ENCODE measurements around the gene LGI2.
A peak's percentile ranks its signal among the peaks of the same experiment; 100 is the strongest.

LGI2 gene

DNA sequence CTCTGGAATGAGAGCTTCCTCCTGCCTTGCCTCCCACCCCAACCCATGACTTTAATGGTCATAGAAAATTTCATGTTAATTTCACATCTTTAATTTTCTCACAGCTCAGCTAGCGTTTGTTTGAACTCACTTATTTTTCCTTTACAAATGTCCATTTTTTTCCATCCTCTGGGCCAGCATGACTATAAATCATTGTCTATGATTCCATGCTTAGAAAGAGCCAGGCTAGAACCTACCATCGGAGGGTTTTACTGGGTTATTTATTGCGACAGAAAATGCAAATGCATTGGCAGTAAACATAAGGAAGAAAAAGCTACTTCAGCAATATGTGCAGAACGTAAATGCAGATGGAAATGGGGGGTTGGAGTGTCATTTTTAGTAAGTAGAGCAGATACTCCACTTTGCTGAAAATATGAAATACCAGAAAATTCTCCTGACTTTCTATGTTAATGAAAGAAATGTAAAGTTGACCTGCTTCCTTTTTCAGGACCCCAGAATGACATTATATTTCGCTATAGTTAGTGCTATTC lies 37.1 kb downstream of the LGI2 start:
- DNase-seq, result no peak

DNA sequence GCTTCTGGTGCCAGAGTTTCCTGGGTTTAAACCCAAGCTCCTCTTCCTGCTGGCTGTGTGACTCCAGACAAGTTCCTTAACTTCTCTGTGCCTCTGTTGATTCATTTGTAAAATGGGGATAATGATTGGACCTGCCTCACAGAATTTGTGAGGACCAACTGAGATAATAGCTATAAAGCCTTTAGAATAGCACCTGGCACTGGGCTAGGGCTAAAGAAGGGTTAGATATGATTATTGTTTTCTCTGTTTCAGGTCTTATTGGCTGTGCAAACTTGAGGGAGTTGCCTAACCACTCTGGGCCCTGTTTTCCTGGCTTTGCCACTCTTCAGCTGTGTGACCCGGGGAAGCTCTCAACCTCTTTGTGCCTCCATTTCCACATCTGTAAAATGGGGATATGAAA lies 37.8 kb downstream of the LGI2 start:
- DNase-seq, result no peak

DNA sequence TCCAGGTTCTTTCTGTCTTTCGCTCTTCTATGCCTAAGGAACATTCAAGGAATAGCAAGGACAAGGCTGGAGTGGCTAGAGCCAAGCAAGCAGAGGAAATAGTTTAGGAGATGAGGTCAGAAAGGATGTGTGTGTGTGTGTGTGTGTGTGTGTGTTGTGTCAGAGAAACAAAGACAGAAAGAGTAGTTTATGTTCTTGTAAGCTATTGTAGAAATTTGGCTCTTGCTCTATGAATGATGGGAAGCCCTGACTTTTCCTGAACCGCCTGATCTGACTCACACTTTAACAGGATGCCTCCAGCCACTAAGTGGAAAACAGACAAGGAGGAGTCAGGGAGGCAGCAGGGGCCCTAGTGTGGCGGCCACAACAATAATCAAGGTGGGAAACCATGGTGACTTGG lies 39.7 kb downstream of the LGI2 start:
- DNase-seq, result no peak

DNA sequence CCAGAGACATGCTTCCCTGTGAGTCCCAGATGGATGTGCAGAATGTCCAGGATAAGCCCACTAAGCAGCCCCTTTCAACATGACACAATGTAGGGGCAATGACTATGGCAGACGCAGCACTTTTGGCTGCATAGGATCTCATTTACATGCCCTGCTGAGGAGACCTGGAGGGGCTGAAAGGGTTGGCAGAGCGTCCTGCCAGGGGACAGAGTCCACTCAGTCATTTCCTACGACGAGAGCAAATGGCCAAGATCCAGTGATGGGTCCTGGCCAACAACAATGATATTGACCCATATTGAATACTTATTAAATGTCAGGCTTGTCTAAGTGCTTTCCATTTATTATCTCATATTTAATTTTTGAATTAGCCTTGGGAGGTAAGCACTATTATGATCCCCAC lies 41.4 kb downstream of the LGI2 start:
- no peak for DNase-seq

DNA sequence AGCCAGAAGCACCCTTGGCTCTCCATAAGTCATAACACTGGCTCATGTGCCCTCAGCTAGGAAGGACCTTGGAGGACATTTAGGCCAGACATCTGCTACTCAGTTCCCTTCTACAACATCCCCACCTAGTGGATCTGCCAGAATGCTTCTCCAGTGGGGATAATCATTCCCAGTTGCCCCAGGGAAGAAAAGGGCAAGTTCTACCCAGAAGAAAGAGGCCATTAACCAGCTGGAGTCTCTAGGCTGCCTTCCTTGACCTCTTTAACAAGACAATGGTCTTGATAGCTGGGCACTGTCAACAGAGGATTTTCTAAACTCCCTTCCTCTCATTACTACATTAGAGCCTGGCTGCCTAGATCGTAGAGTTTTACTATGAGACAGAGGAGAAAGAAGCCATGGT lies 42.0 kb downstream of the LGI2 start:
- DNase-seq, result peak; percentile 13 to 17

DNA sequence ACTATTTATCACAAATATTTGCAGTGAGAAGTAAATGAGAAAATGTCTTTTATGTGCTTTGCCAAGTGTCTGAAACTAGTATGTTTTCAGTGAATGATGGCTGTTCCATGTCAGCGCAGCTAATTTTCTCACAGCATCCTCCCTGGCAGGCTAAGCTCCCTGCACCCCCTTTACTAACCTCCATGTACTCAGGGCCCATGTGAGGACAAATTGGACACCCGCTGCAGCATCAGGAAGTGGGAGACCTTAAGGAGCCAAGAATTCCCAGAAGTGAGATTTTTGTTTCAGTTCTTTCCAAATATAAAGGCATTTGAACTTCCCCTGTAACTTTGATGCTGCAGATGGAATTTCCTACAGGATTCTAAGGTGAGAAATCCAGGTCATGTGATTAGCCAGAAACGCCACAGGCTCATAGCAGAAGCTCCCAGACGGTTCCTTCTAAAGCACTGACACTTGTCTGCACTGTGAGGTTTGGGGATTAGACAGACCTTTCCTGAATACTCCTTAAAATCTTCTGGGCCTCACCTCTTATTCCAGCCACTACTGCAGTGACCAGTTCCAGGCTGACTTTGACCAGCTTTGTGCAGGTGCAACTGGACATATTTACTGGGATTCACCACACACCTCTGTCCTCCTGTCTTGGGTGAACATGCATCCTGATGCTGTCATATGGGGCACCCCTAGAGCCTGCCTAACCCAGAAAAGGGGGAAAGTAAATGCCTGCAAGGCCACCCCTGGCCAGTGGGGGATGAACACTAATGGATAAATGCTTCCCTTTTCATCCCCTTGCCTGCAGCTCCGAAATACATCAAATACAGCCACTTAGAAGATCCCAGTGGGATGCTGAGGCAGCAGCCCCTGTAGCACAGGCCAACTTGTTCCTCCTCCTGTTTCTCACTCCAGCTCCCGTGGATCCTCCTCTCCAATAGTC lies 45.9 kb downstream of the LGI2 start:
- no peak for DNase-seq

DNA sequence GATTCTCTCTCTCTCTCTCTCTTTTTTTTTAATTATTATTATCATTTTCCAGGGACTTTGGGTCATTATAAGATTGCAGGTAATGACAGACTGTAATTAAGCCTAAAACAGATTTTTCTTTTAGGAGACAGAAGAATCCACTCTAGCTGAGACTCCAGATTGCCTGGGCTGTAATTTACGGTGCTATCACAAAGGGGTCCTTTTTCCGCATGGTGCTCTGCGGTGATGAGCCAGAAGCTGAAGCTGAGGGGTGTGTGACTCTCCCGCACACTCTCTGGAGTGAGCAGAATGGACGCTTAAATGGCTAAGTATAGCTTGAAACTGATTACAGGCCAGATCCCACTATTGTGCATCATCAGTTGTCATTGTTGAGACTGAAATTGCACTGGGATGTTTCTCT lies 50.0 kb downstream of the LGI2 start:
- no peak for DNase-seq

DNA sequence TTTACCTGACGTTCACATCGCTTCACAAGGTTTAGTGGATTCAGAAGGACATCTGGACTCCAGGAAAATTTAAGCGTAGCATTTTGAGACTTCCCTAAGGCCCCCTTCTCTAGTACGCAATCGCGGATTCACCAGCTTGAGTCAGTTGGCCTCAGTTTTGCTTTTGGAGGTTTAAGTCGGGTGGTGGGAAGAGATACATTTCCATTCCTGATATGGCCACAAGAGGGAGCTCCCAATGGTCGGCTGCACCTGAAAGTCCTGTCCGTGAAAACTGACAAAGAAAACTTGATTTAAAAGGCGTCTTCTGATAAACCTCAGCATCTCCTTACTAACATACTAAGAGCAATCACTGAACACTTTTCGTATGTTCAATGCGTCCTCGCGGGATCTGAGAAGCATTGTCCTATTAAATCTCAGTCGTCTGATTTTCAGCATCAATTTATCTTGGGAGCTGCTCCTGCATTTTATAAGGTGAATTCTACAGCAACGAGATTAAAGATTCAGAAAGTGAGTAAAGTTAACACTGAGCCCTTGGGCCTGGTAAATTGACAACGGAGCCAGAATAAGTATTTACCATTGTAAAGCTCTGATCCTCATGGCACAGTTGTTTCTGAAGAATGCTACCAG lies 50.6 kb downstream of the LGI2 start:
- peak; percentile 2 to 7 for DNase-seq

DNA sequence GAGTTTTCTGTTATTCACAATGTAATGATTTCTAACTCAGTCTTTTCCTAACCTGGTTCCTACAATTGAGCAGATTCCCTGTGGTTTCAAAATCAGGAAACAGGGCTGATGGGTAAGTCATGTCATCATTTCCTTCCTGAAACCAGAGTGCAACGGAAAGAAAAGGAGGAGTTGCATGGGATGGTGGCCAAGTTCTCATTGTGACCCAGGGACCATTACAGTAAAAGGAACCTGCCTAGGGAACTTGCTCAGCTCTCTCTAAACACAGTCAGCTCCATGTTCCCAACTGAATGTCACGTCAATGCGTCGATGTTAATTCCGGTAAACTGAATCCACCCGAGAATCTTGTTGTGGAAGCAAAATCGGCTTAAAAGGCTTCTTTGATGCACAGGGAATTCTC lies 51.2 kb downstream of the LGI2 start:
- peak; percentile 36 to 38 for DNase-seq

DNA sequence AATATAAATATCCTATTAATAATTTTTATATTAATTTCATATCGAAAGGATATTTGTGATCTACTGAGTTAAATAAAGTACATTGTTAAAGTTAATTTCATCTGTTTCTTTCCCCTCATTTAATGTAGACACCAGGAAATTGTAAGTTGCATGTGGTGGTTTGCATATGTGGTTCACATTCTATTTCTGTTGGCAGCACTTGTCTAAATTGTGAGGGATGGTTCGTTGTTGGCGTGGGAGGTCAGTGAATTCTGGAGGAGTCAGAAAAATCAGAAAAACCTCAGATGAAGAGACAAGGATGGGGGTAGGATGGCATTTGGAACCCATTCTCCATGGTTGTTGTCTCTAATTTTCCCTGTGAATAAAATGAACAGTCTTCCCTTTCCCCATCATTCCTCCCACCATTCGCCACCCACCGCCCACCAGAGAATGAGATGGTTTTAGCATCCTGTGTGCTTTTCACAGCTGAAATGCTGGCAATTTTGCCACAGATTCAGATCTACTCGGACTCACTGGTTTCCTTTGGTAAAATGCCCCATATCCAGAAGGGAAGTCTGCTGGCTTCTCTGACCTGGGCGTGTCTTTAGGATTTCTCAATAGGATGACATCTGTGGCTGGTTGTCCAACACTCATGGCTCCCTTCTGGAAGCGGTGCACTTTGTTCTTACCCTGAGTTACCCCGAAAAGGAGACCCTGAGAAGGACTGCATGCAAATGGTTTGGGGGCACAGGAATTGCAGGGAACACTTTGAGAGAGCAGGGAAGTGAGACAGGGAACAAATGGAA lies 52.3 kb downstream of the LGI2 start:
- DNase-seq, result no peak

DNA sequence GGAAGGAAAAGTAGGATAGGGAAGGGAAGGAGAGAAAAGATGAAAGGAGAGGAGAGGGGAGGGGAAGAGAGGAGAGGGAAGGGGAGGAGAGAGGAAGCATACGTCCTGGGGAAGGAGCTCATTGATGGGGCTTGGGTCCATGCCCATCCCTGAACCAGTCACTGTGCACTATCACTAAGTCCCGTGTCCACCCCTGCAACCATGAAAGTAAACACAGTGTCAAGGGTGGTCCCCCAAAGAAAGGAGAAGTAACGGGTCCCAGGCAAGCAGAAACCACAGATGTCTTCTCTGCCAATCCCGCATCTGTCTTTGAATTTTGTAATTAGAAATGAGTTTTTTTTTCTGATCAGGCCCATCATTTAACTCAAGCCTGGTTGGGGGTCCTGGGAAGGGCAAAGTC lies 55.2 kb downstream of the LGI2 start:
- DNase-seq, result no peak

DNA sequence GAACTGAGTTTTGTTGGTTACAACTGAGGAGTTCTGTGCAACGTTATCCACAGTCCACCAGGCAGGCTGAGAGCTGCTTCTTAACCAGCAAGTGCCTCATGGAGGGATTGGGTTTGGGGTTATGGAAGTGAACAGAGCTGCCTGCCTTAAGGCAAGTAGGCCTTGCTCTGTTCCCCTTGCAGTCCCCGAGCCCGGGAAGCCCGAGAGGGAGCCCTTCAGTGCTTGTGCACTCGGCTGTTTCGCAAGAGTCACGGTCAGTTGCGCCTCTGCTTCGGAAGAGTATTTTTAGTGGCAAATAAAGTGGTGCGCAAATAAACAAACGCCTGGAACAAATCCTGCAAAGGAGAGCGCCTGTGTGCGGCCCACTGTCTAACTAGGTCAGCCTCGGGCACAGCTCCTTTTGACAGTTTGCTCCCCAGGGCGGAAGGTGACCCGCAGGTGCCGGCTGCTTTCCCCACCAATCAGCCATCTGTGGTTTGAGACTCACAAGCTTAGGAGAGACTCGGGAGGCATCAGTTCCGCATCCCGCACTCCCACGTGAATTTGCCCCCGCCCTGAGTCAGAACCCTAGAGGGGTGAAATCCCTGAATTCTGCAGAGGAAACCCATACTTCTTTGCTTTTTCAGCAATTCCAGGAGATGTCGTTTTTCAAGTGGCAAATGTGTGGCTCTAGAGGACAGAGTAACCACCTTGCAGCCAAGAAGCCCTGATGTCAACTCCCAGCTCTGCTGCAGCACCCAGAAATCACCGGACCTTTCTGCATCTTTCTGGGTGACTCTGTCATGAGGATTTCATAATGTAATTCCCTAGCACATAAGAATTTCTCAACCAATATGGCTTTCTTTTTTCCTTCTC lies 56.8 kb downstream of the LGI2 start:
- DNase-seq, result no peak

DNA sequence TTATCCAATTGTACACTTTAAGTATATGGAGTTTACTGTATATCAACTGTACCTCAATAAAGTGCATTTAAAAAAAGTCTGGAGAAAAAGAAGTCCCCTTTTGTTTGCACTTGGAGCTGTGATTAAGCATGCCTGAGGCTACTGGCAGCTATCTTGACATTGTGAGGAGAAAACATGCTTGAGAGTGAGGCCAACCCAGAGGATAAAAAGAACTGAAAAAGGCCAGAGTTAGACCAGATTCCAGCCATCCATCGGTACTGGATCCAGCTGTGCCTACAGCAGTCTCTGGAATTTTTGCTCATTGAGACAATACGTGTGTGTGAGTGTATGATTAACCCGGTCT lies 57.4 kb downstream of the LGI2 start:
- no peak for DNase-seq

DNA sequence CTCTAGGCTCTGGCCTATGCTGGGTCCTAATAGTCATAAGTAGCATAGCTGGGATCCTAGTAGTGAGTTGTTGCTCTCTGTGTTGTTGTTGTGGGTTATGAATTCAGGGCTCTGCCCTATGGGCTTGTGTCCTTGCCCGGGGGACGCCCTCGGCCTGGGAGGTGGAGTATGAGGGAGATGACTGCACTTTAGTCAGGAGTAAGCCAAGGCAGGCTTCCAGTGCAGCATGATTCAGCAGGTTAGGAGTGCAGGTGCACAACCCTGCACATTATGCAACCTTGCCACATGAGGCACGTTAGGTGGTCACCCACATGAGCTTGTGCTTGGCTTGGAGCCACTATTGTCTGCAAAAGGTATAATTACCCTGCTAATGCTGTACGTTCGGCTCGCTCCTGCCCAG lies 59.6 kb downstream of the LGI2 start:
- no peak for DNase-seq

DNA sequence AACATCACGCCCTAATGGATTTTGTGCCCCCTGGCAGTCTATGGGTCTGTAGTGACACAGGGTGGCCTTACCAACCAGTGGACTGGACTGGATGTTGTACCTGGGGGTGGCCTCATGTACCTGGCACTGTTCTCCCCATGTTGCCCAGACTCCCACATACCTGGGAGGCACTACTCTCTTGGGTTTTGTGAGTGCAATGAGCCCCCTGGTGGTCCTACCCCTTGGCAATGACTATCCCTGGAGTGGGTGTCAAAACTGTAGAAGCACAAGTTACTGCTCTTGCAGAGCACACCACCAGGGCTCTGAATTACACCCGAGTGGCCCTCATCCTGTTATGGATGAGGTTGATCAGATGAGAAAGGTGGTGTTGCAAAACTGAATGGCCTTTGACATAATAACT lies 60.1 kb downstream of the LGI2 start:
- DNase-seq, result no peak

DNA sequence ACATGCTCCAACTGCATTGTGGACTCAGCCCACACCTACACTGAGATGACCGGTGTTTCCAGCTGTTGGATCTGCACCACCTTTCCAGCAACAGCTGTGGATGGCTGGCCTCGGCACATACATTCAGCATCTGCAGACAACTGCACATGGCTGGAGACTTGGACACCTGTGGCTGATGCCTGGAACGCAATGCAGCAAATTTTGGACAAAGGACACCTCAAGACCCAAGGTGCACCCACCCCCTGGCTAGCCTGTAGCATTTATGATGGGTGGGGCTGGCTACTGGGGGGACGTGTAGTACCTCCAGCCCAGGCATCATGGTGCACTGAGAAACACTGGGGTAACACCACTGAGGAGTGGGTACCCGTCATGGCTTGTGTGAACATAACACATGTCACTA lies 60.6 kb downstream of the LGI2 start:
- no peak for DNase-seq

DNA sequence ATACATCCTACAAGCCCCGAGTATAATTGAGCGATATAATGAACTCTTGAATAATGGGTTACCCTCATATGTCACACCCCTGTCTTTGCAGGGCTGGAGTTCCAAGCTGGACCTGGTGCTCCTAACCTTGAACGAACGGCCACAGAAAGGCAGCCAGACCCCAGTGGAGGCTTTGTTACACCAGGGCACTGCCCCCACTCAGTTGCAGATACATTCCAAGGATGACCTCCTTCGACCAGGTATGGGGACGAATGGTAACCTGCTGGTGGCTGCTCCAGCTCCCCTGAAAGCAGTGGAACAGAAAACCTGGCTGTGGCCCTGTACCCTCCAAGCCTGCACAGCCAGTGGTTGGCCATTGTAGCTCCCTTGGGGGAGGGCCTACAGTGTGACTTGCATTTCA lies 61.3 kb downstream of the LGI2 start:
- no peak for DNase-seq

DNA sequence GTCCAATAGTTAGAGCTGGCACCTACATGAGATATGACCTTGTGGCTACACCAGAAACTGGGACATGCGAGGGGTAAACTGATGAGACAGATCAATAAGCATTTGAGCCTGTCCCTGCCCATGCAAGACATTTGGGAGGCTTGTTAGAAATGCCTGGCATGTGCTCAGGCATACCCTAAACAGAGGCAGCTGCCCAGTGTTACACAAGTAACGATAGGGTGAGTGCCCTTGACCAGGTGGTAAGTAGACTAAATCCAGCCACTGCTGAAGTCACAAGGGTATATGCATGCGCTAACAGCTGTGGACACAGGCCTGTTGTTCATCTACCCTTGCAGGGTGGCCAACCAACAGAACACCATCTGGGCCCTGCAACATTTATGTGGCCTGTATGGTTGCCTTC lies 61.8 kb downstream of the LGI2 start:
- DNase-seq, result no peak

DNA sequence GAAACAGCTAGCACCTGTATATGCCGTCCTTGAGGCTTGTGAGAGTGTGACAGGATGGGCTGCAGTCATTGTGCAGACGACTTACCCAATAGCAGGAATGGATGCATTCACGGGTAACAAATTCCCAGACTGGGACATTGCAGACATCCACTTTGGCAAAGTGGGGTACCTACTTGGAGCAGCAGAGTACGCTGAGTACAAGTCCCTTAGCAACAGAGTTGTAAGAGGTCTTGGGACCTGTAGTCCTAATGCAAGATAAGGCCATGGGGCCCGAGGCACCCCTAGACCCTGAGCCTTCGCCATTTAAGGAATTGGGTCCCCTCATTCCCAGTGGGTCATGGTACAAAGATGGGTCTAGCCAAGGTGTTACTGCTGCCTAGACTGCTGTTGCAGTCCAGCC lies 62.5 kb downstream of the LGI2 start:
- DNase-seq, result no peak

DNA sequence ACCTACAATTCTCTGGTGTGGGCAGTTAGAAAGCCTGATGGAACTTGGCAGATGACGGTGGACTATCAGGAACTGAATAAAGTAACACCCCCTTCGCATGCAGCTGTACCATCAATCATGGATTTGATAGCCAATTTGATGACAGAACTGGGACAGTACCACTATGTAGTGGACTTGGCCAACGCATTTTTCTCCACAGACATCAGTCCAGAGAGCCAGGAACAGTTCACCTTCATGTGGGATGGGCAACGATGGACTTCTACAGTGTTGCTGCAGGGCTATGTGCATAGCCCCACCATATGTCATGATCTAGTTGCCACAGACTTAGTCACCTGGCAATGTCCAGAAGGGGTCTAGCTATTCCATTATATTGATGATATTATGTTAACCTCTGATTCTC lies 63.4 kb downstream of the LGI2 start:
- DNase-seq, result no peak

DNA sequence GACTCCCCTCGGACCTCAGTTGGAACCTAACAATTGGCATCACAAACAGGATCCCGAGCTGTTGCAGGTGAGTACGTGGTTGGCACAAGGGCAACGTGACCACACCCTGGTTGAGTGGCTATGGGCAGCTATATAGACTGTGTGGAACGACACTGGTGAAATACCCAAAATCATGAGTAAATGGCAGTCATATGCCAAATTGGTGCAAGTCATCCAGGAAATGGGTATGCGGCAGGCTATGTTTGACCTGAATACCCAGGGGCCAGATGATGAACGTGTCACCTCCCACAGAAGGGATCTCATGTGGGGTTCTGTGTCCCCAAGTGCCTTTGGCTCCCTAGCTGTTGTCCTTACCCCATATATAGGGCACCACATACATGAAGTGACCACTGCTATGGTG lies 64.7 kb downstream of the LGI2 start:
- no peak for DNase-seq

DNA sequence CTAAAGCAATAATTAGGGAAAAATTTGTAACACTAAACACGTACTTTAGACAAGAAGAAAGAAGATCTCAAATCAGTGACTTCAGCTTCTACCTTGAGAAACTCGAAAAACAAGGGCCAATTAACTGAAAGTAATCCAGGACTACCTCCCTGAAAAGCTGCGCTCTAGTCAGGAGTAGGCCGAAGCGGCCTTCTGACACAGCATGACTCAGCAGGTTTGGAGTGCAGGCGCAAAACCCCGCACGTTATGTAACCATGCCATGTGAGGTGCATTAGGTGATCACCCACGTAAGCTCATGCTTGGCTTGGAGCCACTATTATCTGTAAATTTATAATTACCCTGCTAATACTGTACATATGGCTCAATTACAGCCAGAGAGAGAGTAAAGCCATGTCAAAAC lies 65.1 kb downstream of the LGI2 start:
- no peak for DNase-seq

DNA sequence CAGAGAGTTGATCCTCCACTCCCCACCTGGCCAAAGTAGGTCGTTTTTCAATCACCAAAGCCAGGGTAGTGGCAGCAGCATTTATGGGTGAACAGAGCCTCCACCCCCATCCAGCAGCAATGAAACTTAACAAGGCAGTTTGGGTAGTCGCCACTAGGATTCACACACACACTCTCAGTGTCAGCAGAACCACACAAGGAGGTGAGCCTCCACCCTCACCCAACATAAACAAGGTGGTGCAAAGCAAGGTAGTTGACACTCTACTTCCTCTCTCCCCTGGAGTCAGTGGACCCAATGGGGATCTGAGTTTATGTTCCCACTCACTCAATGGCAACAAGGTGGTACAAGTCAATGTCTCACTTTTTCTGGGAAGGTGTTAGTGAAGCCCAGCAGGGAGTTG lies 67.5 kb downstream of the LGI2 start:
- no peak for DNase-seq
